K562 (cell line): ENCODE measurements around the gene ENG. TPM values are rescaled to one million over a fixed set of nuclear protein-coding genes. Genes with fewer than 3 reads are reported as not detected.

Experiments used
- ARID1B ChIP-seq: fragments of 450-650 bp; IDR thresholded peaks from 2 replicates; pipeline ENCODE4 v1.6.1; 2016; ENCODE audit warnings: antibody characterized with exemption, mild to moderate bottlenecking, inconsistent platforms
- ELF1 ChIP-seq: fragments of 200-800 bp; sonication (Bioruptor generic); IDR thresholded peaks from 2 replicates; pipeline ENCODE4 v1.6.1; 2016; ENCODE audit warnings: missing genetic modification characterization, missing compliant biosample characterization
- PHF8 ChIP-seq: fragments of 200-600 bp; sonication (generic); IDR thresholded peaks from 2 replicates; pipeline ENCODE4 v1.6.1; 2012; ENCODE audit warnings: mixed run types, mild to moderate bottlenecking, inconsistent platforms, low read length, moderate library complexity, borderline replicate concordance
- POLR2A ChIP-seq: fragments of 450-650 bp; conservative IDR thresholded peaks from 2 replicates; pipeline ENCODE4 v1.6.1; 2016
- RBM15 ChIP-seq: fragments of 200-400 bp; formaldehyde crosslinking; IDR thresholded peaks from 2 replicates; pipeline ENCODE4 v1.6.1; 2018; ENCODE audit warnings: mild to moderate bottlenecking, low read length, moderate library complexity; ENCODE audit not compliant: insufficient read depth
- SP2 ChIP-seq: IDR thresholded peaks from 2 replicates; pipeline ENCODE4 v1.6.1; 2011; ENCODE audit warnings: mild to moderate bottlenecking, low read depth, low read length, moderate library complexity; ENCODE audit not compliant: poor library complexity, severe bottlenecking; ENCODE audit errors: extremely low read depth
- XRCC5 ChIP-seq: fragments of 200-400 bp; formaldehyde crosslinking; IDR thresholded peaks from 2 replicates; pipeline ENCODE4 v1.6.1; 2017; ENCODE audit warnings: low read depth, mild to moderate bottlenecking, low read length
- ZNF217 ChIP-seq: sonication (generic); formaldehyde crosslinking; IDR thresholded peaks from 2 replicates; pipeline ENCODE4 v1.8.0; 2022; ENCODE audit warnings: mild to moderate bottlenecking, missing genetic modification reagents
- ZNF23 ChIP-seq: fragments of 250-450 bp; sonication (Bioruptor Pico); IDR thresholded peaks from 2 replicates; pipeline ENCODE4 v1.4.0; 2020; ENCODE audit warnings: mild to moderate bottlenecking
- ZNF354B ChIP-seq: fragments of 250-450 bp; sonication (Bioruptor Pico); IDR thresholded peaks from 2 replicates; pipeline ENCODE4 v1.4.0; 2020
- ZNF77 ChIP-seq: fragments of 250-450 bp; sonication (Bioruptor Pico); IDR thresholded peaks from 2 replicates; pipeline ENCODE4 v1.5.0; 2020
- polyA plus RNA-seq, 8 experiments: library from polyadenylated mRNA; depleted of rRNA in 4 of 8; stranded (reverse) in 5 of 8; unstranded in 3 of 8; fragments of >200 nt; fragmentation: Nextera tagmentation in 2 of 8; fragmentation: Illumina TruSeq in 1 of 8; extraction: Ambion mirVana in 2 of 8; extraction: Trizol in 1 of 8; gene quantifications; 2 replicates each; pipeline versions ENCODE4 v1.2.1 to v1.2.3, GENCODE V29; 2011 to 2014; ENCODE audit warnings: inconsistent platforms in 1 of 8, missing spikeins in 1 of 8
- total RNA-seq, 7 experiments: library from RNA; depleted of rRNA in 6 of 7; stranded (reverse); fragments of >200 nt in 6 of 7; fragmentation: Illumina TruSeq in 2 of 7; extraction: Trizol in 2 of 7; gene quantifications; 2 replicates each; pipeline versions ENCODE4 v1.2.1 to v1.2.3, GENCODE V29; 2011 to 2021; ENCODE audit warnings: low replicate concordance in 1 of 7
- TF ChIP-seq, protein P1 (sequence below): fragments of 250-450 bp; sonication (Bioruptor Pico); IDR thresholded peaks from 2 replicates; pipeline ENCODE4 v1.9.0; 2021; ENCODE audit warnings: mild to moderate bottlenecking, inconsistent platforms
- TF ChIP-seq, protein P2 (sequence below), 2 experiments: fragments of 250-450 bp in 1 of 2; fragments of 450-650 bp in 1 of 2; sonication (Bioruptor Pico) in 1 of 2; IDR thresholded peaks; 2 replicates each; pipeline versions ENCODE4 v1.6.1 to v1.8.0; 2016 to 2021; ENCODE audit warnings: mild to moderate bottlenecking in 2 of 2, moderate library complexity in 2 of 2, missing compliant biosample characterization in 1 of 2, missing genetic modification characterization in 1 of 2
- TF ChIP-seq, protein P3 (sequence below), 2 experiments: IDR thresholded peaks; 2 replicates each; pipeline ENCODE4 v1.6.1; 2011; ENCODE audit warnings: borderline replicate concordance in 1 of 2, control low read depth in 1 of 2, low read depth in 1 of 2, low read length in 1 of 2, mild to moderate bottlenecking in 1 of 2, mixed read lengths in 1 of 2, moderate library complexity in 1 of 2; ENCODE audit not compliant: insufficient read depth in 1 of 2, insufficient read length in 1 of 2, poor library complexity in 1 of 2, severe bottlenecking in 1 of 2; ENCODE audit errors: extremely low read depth in 1 of 2
- TF ChIP-seq, protein P4 (sequence below), 3 experiments: fragments of 200-800 bp in 1 of 3; fragments of 250-450 bp in 1 of 3; fragments of 450-650 bp in 1 of 3; sonication (Bioruptor Pico) in 1 of 3; sonication (Bioruptor generic) in 1 of 3; formaldehyde crosslinking in 1 of 3; IDR thresholded peaks; 2 replicates each; pipeline versions ENCODE4 v1.6.1 to v1.8.0; 2016 to 2022; ENCODE audit warnings: mild to moderate bottlenecking in 2 of 3, missing genetic modification characterization in 2 of 3, missing compliant biosample characterization in 1 of 3, moderate library complexity in 1 of 3

The ENG gene
- total and polyA plus RNA-seq, 9 of the 15 experiments (the other 6 are each of a cell fraction or from before 2014, with no cell fraction given), result 0.04 to 0.40 (median 0.14) TPM; not detected in 1

DNA sequence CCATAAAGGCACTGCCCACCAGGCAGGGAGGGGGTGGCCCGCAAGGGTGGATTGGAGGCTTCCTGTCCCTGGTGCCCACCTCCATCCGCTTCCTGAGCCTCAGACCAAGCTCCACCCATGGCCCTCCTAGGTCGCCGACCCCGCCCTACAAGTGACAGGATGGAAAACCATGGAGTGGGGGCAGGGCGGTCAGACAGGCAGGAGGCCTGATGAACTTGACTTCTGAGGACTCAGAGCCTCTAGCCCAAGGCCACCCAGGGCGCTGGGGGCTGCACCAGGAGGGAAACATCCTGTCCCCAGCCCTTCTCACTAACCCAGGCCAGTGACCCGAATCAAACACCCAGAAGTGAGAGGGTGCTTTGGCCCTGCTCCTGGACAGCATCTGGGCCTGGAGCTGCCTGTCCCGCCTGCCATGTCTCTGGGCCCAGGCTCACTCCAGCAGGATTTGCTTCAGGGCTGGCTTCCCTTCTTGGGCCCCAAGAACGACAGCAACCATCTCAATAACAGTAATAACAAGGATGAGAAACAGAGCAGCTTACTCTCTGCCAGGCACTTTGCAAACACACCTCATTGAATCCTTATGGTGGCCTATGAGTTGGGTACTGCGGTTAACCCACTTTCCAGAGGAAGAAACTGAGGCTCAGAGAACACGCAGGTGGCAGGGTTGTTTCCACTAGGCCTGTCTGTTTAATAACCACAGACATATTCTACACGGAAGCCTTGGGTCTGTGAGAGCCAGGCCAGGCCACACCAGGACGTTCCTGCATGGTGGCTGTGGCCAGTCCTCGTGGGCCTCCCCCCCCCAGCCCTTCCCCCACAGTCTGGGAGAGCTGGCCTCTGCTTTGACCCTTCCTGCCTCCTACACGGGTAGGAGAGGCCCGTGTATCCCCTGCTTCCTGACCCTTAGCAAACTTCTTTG, 49.4 kb upstream of the ENG start (continued):
- TF ChIP-seq, protein P1, sequence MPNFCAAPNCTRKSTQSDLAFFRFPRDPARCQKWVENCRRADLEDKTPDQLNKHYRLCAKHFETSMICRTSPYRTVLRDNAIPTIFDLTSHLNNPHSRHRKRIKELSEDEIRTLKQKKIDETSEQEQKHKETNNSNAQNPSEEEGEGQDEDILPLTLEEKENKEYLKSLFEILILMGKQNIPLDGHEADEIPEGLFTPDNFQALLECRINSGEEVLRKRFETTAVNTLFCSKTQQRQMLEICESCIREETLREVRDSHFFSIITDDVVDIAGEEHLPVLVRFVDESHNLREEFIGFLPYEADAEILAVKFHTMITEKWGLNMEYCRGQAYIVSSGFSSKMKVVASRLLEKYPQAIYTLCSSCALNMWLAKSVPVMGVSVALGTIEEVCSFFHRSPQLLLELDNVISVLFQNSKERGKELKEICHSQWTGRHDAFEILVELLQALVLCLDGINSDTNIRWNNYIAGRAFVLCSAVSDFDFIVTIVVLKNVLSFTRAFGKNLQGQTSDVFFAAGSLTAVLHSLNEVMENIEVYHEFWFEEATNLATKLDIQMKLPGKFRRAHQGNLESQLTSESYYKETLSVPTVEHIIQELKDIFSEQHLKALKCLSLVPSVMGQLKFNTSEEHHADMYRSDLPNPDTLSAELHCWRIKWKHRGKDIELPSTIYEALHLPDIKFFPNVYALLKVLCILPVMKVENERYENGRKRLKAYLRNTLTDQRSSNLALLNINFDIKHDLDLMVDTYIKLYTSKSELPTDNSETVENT (CRISPR knock-in tag), result 0 out of 2 replicates have a peak, but pooled peaks have one; percentile 38
- TF ChIP-seq ELF1 (tag), result no peak
- no peak for TF ChIP-seq SP2
- TF ChIP-seq, protein P2, sequence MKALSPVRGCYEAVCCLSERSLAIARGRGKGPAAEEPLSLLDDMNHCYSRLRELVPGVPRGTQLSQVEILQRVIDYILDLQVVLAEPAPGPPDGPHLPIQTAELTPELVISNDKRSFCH (CRISPR knock-in tag; IDR thresholded peaks at IDR 0.05), result no peak
- TF ChIP-seq, protein P2 (tag; IDR thresholded peaks at IDR 0.05), result no peak
- TF ChIP-seq POLR2A, result peak; percentile 69
- TF ChIP-seq, protein P3, sequence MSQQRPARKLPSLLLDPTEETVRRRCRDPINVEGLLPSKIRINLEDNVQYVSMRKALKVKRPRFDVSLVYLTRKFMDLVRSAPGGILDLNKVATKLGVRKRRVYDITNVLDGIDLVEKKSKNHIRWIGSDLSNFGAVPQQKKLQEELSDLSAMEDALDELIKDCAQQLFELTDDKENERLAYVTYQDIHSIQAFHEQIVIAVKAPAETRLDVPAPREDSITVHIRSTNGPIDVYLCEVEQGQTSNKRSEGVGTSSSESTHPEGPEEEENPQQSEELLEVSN (IDR thresholded peaks at IDR 0.05; ENCODE audit: borderline replicate concordance in 1 of 2, extremely low read depth in 1 of 2, insufficient read depth in 1 of 2, insufficient read length in 1 of 2, low read depth in 1 of 2, low read length in 1 of 2, poor library complexity in 1 of 2, severe bottlenecking in 1 of 2), result peak in 1 of 2 experiments; percentile 16
- no peak for TF ChIP-seq RBM15
- TF ChIP-seq, protein P4, sequence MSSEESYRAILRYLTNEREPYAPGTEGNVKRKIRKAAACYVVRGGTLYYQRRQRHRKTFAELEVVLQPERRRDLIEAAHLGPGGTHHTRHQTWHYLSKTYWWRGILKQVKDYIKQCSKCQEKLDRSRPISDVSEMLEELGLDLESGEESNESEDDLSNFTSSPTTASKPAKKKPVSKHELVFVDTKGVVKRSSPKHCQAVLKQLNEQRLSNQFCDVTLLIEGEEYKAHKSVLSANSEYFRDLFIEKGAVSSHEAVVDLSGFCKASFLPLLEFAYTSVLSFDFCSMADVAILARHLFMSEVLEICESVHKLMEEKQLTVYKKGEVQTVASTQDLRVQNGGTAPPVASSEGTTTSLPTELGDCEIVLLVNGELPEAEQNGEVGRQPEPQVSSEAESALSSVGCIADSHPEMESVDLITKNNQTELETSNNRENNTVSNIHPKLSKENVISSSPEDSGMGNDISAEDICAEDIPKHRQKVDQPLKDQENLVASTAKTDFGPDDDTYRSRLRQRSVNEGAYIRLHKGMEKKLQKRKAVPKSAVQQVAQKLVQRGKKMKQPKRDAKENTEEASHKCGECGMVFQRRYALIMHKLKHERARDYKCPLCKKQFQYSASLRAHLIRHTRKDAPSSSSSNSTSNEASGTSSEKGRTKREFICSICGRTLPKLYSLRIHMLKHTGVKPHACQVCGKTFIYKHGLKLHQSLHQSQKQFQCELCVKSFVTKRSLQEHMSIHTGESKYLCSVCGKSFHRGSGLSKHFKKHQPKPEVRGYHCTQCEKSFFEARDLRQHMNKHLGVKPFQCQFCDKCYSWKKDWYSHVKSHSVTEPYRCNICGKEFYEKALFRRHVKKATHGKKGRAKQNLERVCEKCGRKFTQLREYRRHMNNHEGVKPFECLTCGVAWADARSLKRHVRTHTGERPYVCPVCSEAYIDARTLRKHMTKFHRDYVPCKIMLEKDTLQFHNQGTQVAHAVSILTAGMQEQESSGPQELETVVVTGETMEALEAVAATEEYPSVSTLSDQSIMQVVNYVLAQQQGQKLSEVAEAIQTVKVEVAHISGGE (CRISPR knock-in tag; IDR thresholded peaks at IDR 0.05), result no peak; a peak in 1 of 6 replicates
- no peak; the same call in 1 of the 2 replicates for TF ChIP-seq PHF8
- no peak for TF ChIP-seq XRCC5
- no peak for TF ChIP-seq ZNF354B
- no peak for TF ChIP-seq ZNF217 (CRISPR knock-in tag)
- no peak for TF ChIP-seq ZNF77
- TF ChIP-seq ZNF23 (CRISPR knock-in tag), result no peak
- peak; percentile 38; the same call in 1 of the 2 replicates for TF ChIP-seq ARID1B
